ENCODE data around the gene ALKBH5. TPM values are rescaled to one million over a fixed set of nuclear protein-coding genes. Genes with fewer than 3 reads are reported as not detected.
A peak's percentile ranks its signal among the peaks of the same experiment; 100 is the strongest.

Gene ALKBH5
- total RNA-seq, 1 donor from 2014 or later, result 97.3 TPM

DNA sequence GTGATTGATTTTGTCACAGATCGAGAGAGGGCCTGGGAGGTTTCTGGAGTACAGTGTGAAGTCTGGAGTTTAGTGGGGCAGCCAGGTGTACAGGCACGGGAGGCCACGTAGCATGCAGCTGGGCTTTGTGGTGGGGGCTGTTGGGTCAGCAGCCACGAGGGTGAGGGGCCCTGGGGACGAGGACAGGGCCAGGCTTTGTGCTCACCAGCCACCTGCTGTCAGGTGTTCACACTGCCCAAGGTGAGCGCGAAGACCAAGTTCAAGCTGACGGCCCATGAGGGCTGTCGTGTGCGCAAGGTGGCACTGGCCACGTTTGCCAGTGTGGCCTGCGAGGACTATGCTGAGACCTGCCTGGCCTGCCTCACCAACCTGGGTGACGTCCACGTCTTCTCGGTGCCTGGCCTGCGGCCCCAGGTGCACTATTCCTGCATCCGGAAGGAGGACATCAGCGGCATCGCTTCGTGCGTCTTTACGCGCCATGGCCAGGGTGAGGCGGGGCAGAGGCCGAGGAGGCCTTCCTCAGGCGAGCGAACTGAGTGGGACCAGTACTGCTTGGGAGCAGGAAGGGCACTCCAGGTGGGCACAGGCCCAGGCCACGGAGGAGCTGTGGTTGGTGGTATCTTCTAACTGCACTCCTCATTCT lies 57.7 kb downstream of the ALKBH5 start:
- no peak for DNase-seq (ENCODE audit: low read depth, low spot score)

DNA sequence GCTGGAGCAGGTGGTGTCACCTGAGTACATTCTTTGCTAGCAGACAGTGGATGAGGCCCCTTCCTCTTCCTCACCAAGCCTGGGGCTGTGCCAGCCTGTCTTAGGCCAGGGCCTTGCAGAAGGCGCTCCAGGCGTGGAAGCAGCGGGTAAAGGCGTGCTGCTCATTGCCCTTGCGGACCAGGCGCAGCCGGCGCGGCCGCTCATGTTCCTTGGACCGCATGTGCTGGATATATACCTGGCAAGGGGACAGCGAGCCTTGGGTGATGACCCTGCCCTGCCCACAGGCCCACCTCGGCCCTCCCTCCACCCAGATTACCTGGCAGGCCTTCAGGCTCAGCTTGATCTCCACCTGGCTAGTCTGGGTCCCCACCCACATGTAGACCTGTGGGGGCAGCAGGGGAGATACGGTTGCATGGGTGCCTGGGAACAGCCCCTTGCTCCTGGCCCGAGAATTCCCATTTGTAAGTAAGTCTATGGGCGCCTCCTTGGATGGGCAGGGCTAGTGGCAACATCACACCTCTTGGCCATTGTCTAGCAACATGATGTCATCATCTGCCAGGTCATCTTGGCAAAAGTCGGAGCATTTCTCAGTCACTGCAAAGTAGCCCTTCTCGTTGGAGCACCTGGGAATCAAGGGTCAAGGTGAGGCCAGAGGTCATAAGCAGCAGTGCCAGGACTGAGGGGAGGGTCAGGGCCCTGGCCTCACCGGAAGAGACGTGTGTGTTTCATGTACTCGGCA lies 61.6 kb downstream of the ALKBH5 start:
- no peak for DNase-seq (ENCODE audit: low read depth, low spot score)

DNA sequence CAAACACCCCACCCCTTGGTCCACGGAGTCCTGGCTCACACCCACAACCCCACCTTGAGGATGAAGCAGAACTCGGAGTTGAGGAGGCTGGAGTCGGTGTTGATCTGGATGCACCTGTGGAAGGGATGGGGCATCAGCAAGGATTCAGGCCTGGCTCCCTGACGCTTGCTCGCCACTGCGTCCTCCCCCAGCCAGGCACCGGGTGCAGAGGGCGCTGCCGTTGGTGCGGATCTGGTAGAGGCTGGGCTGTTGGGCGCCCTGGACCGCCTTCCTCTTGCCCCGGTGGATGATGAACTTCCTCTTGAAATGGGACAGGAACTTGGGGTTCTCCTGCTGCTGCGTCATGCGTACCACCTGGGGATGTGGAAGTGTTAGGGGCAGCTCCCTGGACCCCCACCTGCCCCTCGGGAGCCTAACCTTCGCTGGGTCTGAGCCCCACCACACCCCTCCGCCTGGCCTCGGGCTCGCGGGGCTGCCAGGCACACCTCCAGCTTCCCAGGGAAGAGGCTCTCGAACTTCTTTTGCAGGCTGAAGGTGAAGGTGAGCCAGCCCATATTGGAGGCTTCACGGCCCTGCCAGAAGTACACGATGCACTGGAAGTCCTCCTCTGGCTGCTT lies 62.6 kb downstream of the ALKBH5 start:
- no peak for DNase-seq (ENCODE audit: low read depth, low spot score)

DNA sequence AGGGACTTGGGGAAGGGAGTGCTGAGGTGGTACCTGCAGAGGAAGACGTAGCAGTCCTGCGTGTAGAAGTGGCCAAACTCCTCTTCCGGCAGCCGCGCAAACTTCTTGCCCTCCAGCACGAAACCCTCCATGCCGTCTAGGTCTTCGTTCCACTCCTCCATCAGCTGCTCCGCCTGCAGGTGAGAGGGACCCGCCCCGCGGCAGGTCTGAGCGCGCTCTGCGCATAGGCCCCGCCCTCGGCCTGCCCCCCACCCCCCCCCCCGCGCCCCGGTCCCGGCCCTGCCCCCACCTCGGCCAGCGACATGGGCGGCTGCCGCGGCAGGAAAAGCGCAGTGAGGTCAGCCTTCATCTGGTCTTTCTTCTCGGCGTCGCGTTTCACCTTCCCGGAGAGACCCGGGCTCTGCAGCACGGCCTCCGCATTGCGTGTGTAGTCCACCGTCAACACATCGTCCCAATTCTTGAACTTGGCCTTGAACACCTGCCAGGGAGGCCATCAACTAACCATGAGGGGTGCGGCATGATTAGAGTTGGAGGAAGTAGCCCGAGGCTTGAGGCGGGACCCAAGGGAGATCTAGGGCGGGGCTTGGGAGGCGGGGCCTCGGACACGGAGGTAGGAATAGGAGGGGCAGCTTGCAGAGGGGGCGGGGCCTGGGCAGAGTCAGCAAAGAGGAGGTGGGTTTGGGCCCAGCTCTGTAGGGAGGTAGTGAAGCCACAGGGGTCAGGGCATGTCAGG lies 63.4 kb downstream of the ALKBH5 start:
- DNase-seq (ENCODE audit: low read depth, low spot score), result no peak

DNA sequence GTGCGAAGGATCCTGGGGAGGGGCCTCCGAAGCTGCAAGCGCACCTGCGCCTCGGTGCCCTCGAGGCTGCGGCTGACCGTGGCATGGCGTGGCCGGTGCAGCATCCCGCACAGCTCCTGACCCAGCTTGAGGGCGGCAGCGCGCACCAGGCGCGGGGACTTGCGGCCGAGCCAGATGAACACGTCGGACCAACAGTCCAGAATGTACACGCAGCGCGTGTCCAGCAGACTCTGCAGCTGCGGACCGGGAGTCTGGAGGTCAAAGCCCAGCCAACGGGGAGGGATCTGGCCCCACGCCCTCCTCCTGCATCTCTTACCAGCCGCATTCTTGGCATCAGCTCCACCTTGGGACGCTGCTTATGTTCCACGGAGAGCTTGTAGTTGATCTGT lies 64.0 kb downstream of the ALKBH5 start:
- no peak for DNase-seq (ENCODE audit: low read depth, low spot score)

DNA sequence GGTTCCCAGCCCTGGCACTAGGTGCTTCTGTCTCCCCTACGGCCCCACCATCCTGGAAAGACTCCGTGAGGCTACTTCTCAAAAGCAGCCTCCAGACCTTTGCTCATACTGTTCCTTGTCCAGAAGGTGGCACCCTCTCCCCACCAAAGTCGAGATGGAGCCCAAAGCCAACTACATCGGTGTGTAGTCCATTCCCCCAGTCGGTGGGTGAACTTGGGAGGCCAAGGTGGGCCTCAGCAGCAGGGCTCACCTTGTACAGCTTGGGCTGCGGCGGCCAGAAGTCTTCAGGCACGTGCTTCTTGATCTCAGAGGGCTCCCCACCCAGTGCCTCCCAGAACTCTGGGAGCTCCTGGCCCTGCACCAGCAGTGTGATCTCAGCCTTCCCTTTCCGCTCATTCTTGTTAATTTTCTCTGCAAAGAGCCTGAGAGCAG lies 64.7 kb downstream of the ALKBH5 start:
- DNase-seq (ENCODE audit: low read depth, low spot score), result peak; percentile 60

DNA sequence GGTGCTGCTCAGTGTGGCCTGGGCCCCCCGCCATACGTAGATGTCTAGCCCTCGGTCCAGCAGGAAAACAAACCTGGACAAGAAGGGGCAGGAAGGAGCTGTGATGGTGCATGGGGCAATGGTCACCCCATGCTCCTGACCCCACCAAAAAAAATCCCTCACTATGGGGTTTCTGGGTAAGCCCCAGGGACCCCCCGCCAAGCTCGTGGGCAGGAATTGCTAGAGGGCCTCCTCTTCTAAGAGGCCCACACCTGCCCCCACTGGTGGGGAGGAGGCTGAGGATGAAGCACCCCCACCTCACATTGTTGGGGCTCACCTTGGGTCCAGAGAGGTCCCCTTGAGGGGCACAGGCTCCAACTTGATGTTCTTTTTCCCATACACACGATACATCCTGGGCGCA lies 65.2 kb downstream of the ALKBH5 start:
- no peak for DNase-seq (ENCODE audit: low read depth, low spot score)

DNA sequence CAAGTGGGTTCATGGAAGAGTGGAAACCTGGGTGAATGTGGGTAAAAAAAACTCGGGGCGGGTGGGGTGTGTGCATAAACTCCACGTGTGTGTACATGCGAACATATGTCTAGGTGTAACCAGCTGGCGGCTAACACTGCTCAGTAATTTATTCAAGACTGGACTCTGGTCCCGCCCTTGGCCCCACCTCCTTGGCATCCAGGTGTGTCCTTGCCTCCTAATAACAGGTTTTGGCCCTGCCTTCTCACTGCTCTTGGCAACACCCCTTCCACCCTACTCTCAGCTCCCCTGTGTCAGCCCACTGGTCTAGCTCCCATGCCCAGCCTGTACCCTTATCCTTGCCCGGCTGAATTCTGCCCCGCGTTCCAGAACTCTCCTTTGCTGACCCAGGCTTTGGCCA lies 66.6 kb downstream of the ALKBH5 start:
- no peak for DNase-seq (ENCODE audit: low read depth, low spot score)

DNA sequence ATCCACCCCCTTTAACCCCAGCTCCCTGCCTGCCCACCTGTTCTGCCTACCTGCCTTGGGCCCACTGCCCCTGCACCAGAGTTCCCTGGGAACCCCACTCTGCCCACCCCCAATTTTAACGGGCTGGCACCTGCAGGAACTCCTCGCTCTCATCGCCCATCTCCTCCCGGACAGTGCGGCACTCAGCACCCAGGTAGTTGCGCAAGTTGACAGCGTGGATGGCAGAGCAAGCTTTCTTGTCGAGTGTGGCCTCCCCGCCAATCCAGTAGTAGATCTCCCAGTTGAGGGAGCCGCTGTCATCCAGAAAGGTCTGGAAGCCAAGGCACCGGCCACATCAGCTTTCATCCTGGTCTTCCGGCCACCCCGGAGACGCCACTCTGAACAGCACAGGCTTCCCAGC lies 67.1 kb downstream of the ALKBH5 start:
- DNase-seq (ENCODE audit: low read depth, low spot score), result no peak

DNA sequence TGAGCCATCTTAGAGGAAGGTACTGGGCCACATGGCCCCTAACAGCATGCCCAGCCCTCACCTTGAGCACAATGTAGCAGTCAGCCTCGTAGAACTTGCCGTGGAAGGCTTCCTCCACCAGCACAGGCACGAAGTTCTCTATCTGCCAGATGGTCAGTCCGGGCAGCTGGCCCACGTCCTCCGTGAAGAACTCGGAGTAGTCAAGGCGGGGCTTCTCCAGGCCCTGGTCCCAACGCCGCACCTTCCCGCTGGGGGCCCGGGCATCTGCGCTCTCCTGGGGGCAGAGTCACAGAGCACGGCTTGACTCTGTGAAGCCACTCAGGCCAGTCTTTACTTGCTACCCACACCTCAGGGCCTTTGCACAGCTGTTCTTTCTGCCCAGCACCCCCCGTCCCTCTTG lies 67.6 kb downstream of the ALKBH5 start:
- no peak for DNase-seq (ENCODE audit: low read depth, low spot score)

DNA sequence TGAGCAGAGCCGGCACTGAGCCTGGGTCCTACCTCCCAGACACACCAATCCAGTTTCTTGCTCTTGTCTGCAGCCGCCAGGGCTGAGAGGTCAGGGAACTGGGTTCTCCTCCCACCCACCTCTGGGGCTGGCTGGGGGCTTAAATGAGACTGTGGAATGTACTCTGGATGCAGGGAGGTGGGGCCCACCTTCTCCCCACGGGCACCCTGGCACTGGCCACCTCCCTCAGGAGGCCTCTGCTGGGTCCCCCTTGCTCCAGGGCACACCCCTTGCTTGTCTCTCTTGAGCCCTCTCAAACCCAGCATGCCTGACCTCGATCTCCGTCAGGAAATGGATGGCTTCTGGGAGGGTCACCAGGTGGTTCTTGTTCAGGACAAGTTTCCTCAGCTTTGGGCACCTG lies 68.5 kb downstream of the ALKBH5 start:
- DNase-seq (ENCODE audit: low read depth, low spot score), result no peak

DNA sequence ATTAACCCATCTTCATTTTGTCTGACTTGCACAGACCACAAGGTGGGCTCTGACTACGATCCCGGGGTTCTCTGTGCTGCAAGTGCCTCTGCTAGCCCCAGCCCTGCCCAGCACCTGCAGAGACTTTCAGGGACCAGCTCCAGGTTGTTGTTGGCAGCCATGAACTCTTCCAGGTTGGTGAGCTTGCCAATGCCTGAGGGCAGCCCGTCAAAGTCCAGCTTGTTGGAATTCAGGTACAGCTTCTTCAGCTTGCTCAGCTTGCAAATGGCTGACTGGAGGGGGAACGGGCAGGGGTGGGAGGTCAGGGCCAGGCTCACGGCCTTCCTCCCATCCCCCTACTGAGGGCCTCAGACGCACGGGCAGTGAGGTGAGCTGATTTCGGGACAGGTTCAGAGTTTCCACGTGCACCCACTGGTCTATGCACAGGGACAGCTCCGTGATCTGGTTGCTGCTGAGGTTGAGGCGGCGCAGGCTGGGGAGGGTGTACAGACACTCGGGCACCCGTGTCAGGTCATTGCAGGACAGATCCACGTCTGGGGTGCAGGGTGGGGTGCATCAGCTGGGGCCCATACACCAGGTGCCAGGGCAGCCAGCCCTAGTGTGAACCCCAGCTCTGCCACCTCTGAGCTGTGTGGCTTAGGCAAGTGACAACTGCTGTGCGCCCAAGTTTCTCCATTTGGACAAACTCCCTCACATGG lies 69.7 kb downstream of the ALKBH5 start:
- DNase-seq (ENCODE audit: low read depth, low spot score), result no peak

DNA sequence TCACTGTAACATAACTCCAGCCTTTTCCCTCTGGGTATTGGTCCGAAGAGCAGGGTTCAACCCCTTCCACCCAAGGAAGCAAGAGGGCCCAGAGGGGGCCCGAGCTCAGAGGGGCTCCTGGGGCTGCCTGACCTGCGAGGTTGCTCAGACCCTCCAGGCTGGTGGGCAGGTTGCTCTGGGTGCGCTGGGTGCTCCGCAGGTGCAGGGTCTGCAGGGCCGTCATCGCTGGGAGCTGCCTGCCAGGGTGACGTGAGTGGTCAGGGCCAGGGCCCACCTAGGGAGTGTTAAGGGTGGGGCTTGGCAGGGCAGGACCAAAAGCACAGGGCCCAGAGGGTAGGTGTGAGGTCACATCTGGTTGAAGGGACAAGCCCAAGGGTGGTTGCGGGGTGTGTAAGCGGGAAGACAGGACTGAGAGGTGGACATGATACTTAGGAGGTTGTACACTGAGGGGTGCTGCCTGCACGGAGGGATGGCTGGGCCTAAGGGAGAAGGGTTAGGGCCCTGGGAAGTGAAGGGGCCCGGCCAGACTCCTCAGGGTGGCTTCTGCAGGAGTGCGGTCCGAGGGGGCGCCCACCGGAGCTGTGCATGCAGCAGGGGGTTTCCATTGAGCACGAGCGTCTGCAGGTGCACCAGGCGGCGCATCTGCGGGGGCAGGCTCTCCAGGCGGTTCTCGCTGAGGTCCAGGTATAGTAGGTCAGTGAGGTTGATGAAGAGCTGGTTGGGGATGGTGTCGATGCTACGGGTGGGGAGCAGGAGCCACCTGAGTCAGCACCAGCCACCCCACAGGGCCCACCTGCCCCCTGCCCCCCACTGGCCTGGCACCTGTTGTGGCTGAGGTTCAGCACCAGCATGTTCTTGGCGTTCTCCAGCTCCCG lies 70.6 kb downstream of the ALKBH5 start:
- no peak for DNase-seq (ENCODE audit: low read depth, low spot score)

DNA sequence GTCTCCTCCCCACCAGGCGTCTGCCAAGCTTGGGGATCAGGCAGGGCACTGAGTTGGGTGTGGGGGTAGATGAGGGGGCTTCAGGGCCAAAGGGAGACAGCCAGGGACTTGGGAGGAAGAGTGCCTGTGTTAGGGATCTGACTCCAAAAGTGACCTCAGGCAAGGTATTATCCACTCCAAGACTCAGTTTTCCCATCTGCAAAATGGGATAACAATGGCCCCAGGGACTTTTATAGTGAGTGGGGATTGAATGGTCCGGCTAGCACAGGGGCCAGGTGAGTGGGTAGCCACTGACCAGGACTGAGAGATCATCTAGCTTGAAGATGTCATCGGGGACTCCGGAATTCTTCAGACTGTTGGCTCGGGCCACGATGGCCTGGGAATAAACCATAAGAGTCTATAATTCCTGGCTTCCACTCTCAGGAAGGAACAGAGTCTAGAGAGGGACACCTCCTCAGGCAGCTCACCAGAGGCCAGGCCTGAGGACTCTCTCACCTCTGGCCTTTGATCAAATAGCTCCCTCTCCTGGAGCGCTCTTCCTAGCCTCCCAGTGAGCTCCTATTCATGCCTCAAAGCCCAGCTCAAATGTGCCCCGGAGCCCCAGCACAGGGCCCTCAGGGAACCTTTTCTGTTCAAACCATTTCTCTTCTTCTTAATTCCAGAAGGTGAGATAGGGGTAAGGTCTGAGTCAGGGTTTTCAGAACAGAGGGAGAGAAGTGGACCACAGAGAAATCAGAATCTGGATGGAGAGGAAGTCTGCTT lies 71.4 kb downstream of the ALKBH5 start:
- DNase-seq (ENCODE audit: low read depth, low spot score), result no peak

DNA sequence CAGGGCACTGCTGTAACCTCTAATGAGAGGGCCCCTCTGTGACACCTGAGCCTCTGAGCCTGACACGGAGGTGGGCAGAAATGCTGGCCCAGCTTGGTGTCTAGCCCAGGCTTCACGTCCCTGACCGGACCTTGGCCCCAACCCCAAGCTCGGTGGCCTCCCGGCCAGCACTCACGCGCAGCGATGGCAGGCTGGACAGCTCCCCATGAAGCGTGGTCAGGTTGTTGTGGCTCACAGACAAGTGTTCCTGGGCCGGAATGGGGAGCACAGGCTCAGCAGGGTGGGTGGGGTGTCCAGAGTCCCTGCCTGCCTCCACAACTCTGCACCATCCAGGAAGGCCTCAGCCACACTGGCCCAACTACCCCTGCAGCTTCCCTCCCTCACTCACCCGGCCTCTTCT lies 72.7 kb downstream of the ALKBH5 start:
- DNase-seq (ENCODE audit: low read depth, low spot score), result no peak

DNA sequence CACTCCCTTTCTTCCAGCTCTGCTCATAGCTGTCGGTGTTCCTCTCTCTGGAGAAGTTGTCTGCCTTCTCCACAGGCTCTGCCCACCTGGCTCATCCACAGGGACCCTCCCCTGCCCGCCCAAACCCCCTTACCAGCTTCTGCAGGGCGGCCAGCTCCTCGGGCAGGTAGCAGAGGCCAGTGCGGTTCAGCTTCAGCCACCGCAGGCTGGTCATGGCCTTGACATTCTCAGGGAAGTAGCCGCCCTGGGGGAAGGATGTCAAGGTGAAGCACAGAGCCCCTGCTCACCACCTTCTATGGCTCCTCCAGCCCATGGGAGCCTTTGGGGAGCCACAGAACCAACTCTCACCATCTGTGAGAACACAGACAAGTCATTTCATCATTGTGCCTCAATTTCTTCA lies 73.1 kb downstream of the ALKBH5 start:
- DNase-seq (ENCODE audit: low read depth, low spot score), result no peak

DNA sequence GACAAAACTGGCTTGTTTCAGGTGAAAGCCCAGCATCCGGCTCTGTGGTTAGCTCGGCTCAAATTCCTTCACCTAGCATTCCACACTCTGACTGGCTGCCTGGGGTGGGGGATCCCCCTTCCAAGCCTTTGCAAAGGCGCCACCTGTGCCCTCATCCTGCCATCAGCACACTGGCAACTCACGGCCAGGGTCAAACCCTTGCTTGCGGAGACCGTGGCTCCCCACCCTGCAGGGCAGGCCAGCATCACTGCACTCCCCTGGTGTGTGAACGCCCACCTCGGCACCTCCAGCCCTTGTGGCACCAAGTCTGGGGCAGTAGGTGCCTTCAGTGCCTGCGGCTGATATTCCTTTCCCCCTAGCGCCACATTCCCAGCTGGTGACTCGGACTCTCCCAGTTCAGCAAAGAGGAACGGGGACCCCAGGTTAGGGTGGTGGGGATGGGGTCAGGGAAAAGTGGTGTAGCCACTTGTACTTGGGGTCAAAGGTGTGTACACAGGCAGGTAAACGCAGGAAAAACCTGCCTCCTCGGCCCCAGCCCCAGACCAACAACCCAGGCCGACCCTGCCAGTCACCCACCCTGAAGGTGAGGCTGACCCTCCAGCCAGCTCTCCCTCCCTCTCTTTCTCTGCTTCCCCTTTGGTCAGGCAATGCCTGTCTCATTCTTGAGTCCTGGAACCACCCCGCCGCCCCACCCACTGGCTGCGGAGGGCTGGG lies 73.8 kb downstream of the ALKBH5 start:
- DNase-seq (ENCODE audit: low read depth, low spot score), result no peak

DNA sequence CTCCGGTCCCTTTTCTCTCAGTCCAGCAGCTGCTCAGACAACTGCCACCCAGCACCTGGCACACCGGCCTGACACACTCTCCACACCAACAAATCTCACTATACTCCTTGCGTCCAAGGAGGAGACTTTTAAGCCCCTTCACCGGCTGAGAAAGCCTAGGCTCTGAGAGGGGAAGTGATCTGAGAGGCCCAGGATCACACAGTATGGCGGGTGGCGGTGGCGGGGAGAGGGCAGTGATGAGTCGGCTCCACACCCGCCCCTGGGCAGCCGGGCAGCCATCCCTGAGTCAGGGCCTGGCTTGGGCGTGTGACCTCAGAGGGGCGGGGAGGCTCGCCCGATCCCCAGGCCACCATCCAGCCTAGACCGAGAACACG lies 74.3 kb downstream of the ALKBH5 start:
- DNase-seq (ENCODE audit: low read depth, low spot score), result no peak

DNA sequence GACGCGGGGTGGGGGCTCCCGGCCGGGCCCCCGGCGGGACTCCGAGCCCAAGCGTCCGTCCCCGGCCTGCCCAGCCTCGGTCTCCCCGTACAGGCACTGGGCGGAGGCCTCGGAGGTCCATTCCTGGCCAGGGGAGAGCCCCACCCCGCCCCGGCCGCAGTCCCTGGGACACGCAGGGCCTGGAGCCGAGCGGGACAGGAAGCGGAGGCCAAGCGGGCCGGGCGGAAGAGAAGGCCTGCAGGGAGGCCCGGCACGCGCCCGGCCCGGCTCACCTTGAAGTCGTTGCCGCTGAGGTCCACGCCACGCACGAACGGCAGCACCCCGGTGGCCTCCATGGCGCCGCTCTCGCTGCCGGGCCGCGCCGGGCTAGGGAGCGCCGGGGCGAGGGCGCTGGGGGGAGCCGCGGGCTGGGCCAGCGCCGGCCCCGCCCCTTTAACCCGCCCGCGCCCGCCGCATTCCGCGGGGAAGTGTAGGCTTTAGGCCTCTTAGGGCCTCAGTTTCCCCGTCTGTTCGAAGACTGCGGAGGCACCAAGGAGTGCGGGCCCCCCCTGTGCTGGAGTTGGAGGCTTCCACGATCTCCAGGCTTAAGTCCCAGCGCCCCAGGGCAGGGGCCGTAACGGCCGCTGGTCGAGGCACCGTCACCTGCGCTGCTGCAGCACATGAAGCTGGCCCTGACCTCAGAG lies 74.9 kb downstream of the ALKBH5 start, which contains the start of gene FLII:
Gene FLII, minus strand, starts transcription at position 383 of the 683 bp plus-strand sequence. Its CDS starts 48 bp downstream, at position 335.
- no peak for DNase-seq (ENCODE audit: low read depth, low spot score)
